MM.1S (cell line): ENCODE data around the gene TLE5.

ENCODE experiments used
- DNase-seq: peaks from one replicate; pipeline ENCODE4 v3.0.0-alpha.2; 2015
- H2AFZ ChIP-seq: fragments of 300-600 bp; sonication (generic); 2 replicates; pipeline ENCODE4 v1.6.0; 2016; ENCODE audit warnings: antibody characterized with exemption, low read length
- H3F3A ChIP-seq: fragments of 300-600 bp; sonication (generic); 2 replicates; pipeline ENCODE4 v1.6.1; 2016; ENCODE audit warnings: mild to moderate bottlenecking, antibody characterized with exemption, low read length, moderate library complexity, mixed read lengths; ENCODE audit not compliant: insufficient read depth
- H3K27ac ChIP-seq: fragments of 300-600 bp; sonication (generic); 2 replicates; pipeline ENCODE4 v1.5.1; 2016; ENCODE audit warnings: mild to moderate bottlenecking, low read length
- H3K27me3 ChIP-seq: fragments of 300-600 bp; sonication (generic); replicated peaks from 2 replicates; pipeline ENCODE4 v1.6.0; 2016; ENCODE audit warnings: low read length; ENCODE audit not compliant: insufficient read depth
- H3K36me3 ChIP-seq: fragments of 300-600 bp; sonication (generic); replicated peaks from 2 replicates; pipeline ENCODE4 v1.6.1; 2016; ENCODE audit warnings: mild to moderate bottlenecking, low read length, mixed read lengths; ENCODE audit not compliant: insufficient read depth
- H3K4me1 ChIP-seq: fragments of 300-600 bp; sonication (generic); 2 replicates; pipeline ENCODE4 v1.6.1; 2016; ENCODE audit warnings: low read length, mixed read lengths
- H3K4me2 ChIP-seq: fragments of 300-600 bp; sonication (generic); 2 replicates; pipeline ENCODE4 v1.6.0; 2016; ENCODE audit warnings: low read depth, low read length
- H3K4me3 ChIP-seq: fragments of 300-600 bp; sonication (generic); 2 replicates; pipeline ENCODE4 v1.5.1; 2016; ENCODE audit warnings: low read length, mixed read lengths
- H3K79me2 ChIP-seq: fragments of 300-600 bp; sonication (generic); 2 replicates; pipeline ENCODE4 v1.6.1; 2016; ENCODE audit warnings: mixed run types, low read length, mixed read lengths
- H3K9ac ChIP-seq: fragments of 300-600 bp; sonication (generic); 2 replicates; pipeline ENCODE4 v1.6.1; 2016; ENCODE audit warnings: low read length, mixed read lengths
- H3K9me2 ChIP-seq: fragments of 300-600 bp; sonication (generic); replicated peaks from 2 replicates; pipeline ENCODE4 v1.6.1; 2016; ENCODE audit warnings: mild to moderate bottlenecking, low read length, mixed read lengths; ENCODE audit not compliant: insufficient read depth
- H3K9me3 ChIP-seq: fragments of 300-600 bp; sonication (generic); replicated peaks from 2 replicates; pipeline ENCODE4 v1.6.1; 2016; ENCODE audit warnings: mild to moderate bottlenecking, low read length, mixed read lengths; ENCODE audit not compliant: insufficient read depth
- H4K20me1 ChIP-seq: fragments of 300-600 bp; sonication (generic); 2 replicates; pipeline ENCODE4 v1.6.1; 2016; ENCODE audit warnings: mild to moderate bottlenecking, low read length, moderate library complexity, mixed read lengths; ENCODE audit not compliant: insufficient read depth
- EZH2 ChIP-seq: fragments of 300-600 bp; sonication (generic); optimal IDR thresholded peaks from 2 replicates; pipeline ENCODE3; 2017; ENCODE audit warnings: low read depth, mild to moderate bottlenecking, antibody characterized with exemption, low read length, mixed read lengths
- EZH2phosphoT487 ChIP-seq: fragments of 300-600 bp; sonication (generic); IDR thresholded peaks from 2 replicates; pipeline ENCODE4 v1.6.1; 2018; ENCODE audit warnings: antibody characterized with exemption, low read length
- TF ChIP-seq, protein P1 (sequence below): fragments of 300-600 bp; sonication (generic); IDR thresholded peaks from 2 replicates; pipeline ENCODE4 v1.5.1; 2016; ENCODE audit warnings: antibody characterized with exemption, low read length, mixed read lengths

Gene TLE5

GRCh38 chr19:3097442-3097871, 35.2 kb upstream of the TLE5 start:
- H3F3A ChIP-seq = no peaks in the 10 kb centered on the region
- no peaks in the 10 kb centered on the region for H3K9me3 ChIP-seq
- H3K27ac ChIP-seq = no peak overlapping the region
- no peaks in the 10 kb centered on the region for H4K20me1 ChIP-seq
- H3K27me3 ChIP-seq = peaks cover 86% of the 10 kb centered on the region
- TF ChIP-seq EZH2phosphoT487 = no peak
- TF ChIP-seq EZH2 = no peak
- TF ChIP-seq, protein P1, sequence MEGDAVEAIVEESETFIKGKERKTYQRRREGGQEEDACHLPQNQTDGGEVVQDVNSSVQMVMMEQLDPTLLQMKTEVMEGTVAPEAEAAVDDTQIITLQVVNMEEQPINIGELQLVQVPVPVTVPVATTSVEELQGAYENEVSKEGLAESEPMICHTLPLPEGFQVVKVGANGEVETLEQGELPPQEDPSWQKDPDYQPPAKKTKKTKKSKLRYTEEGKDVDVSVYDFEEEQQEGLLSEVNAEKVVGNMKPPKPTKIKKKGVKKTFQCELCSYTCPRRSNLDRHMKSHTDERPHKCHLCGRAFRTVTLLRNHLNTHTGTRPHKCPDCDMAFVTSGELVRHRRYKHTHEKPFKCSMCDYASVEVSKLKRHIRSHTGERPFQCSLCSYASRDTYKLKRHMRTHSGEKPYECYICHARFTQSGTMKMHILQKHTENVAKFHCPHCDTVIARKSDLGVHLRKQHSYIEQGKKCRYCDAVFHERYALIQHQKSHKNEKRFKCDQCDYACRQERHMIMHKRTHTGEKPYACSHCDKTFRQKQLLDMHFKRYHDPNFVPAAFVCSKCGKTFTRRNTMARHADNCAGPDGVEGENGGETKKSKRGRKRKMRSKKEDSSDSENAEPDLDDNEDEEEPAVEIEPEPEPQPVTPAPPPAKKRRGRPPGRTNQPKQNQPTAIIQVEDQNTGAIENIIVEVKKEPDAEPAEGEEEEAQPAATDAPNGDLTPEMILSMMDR = no peak
- no peak overlapping the region for H3K9ac ChIP-seq
- H3K4me1 ChIP-seq = 0 out of 2 replicates have a peak, but pooled peaks cover 4% of the 10 kb centered on the region
- H3K4me3 ChIP-seq = no peak overlapping the region
- H3K4me2 ChIP-seq = no peak overlapping the region
- no peak overlapping the region for H2AFZ ChIP-seq
- no peaks in the 10 kb centered on the region for H3K9me2 ChIP-seq
- no peaks in the 10 kb centered on the region for H3K36me3 ChIP-seq
- DNase-seq = no peak
- no peaks in the 10 kb centered on the region for H3K79me2 ChIP-seq

DNA sequence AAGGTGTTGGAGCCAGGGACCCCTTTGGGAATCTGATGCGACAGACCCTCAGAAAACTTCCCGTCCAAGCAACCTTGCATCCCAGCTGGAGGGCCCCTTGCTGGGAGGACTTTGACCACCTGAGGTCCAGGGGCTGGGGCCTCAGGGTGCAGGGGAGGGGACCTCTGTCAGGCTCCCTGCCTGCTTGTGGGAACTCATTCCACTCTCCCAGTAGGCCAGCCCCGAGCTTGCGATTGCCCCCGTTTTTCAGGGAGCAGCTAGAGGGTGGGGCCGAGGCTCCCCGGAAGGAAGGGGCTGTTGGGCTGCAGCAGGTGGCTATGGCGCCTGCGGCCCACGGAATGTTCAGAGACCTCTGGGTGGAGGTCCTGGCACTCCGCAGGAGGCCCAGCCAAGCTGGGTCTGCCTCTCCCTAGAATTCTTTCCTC, 34.6 kb upstream of the TLE5 start:
- H3K79me2 ChIP-seq = no peaks in the 10 kb centered on the region
- H3K9ac ChIP-seq = no peak overlapping the region

GRCh38 chr19:3096267-3096901, 34.1 kb upstream of the TLE5 start:
- Histone ChIP-seq H3K36me3 (no peaks in the 10 kb centered on the region), H3K9ac (no peak overlapping the region), H3K9me3 (no peaks in the 10 kb centered on the region), H3F3A (no peaks in the 10 kb centered on the region), H3K27me3 (peaks cover 81% of the 10 kb centered on the region), H3K9me2 (no peaks in the 10 kb centered on the region), H3K4me2 (no peak overlapping the region), H3K4me3 (no peak overlapping the region), H2AFZ (no peak overlapping the region), H3K27ac (no peak overlapping the region), H4K20me1 (no peaks in the 10 kb centered on the region), H3K79me2 (no peaks in the 10 kb centered on the region), H3K4me1 (0 out of 2 replicates have a peak, but pooled peaks cover 4% of the 10 kb centered on the region)
- TF ChIP-seq EZH2phosphoT487 = no peak
- no peak for TF ChIP-seq EZH2
- TF ChIP-seq, protein P1 = no peak
- no peak for DNase-seq

More for the DNA sequence above, 34.6 kb upstream of the TLE5 start:
- TF ChIP-seq EZH2 (no peak), EZH2phosphoT487 (no peak)
- TF ChIP-seq, protein P1 = no peak
- H3K4me2 ChIP-seq = no peak overlapping the region
- H4K20me1 ChIP-seq = no peaks in the 10 kb centered on the region
- H2AFZ ChIP-seq = no peak overlapping the region
- no peaks in the 10 kb centered on the region for H3K9me3 ChIP-seq
- no peak overlapping the region for H3K27ac ChIP-seq
- H3K4me3 ChIP-seq = no peak overlapping the region
- H3K9me2 ChIP-seq = no peaks in the 10 kb centered on the region
- DNase-seq = no peak
- H3K4me1 ChIP-seq = 0 out of 2 replicates have a peak, but pooled peaks cover 4% of the 10 kb centered on the region
- H3K27me3 ChIP-seq = peaks cover 86% of the 10 kb centered on the region
- no peaks in the 10 kb centered on the region for H3F3A ChIP-seq
- H3K36me3 ChIP-seq = no peaks in the 10 kb centered on the region
